Hepatocyte (in vitro differentiated cells): ENCODE data around the gene FRMD4B. TPM values are rescaled to one million over a fixed set of nuclear protein-coding genes. Genes with fewer than 3 reads are reported as not detected.

Experiments used
- DNase-seq: peaks from one replicate; pipeline ENCODE4 v3.0.0-alpha.2; 2016; ENCODE audit warnings: low spot score
- H2AFZ ChIP-seq: fragments of 200-600 bp; sonication (generic); 2 replicates; pipeline ENCODE4 v1.6.0; 2016; ENCODE audit warnings: antibody characterized with exemption, mild to moderate bottlenecking
- H3K27ac ChIP-seq: fragments of 200-600 bp; sonication (generic); 2 replicates; pipeline ENCODE4 v1.5.1; 2016; ENCODE audit warnings: mild to moderate bottlenecking
- H3K27me3 ChIP-seq: fragments of 200-600 bp; sonication (generic); 2 replicates; pipeline ENCODE4 v1.6.1; 2016
- H3K36me3 ChIP-seq: fragments of 200-600 bp; sonication (generic); replicated peaks from 2 replicates; pipeline ENCODE4 v1.5.1; 2016; ENCODE audit warnings: low read depth; ENCODE audit not compliant: insufficient read depth
- H3K4me1 ChIP-seq: fragments of 200-600 bp; sonication (generic); 2 replicates; pipeline ENCODE4 v1.5.1; 2016; ENCODE audit warnings: mild to moderate bottlenecking, moderate library complexity; ENCODE audit not compliant: insufficient read depth
- H3K4me2 ChIP-seq: fragments of 200-600 bp; sonication (generic); 2 replicates; pipeline ENCODE4 v1.6.0; 2016
- H3K4me3 ChIP-seq: fragments of 200-600 bp; sonication (generic); 2 replicates; pipeline ENCODE4 v1.5.1; 2016; ENCODE audit warnings: mild to moderate bottlenecking
- H3K79me2 ChIP-seq: fragments of 200-600 bp; sonication (generic); 2 replicates; pipeline ENCODE4 v1.6.0; 2017; ENCODE audit warnings: mild to moderate bottlenecking
- H3K9me2 ChIP-seq: fragments of 200-600 bp; sonication (generic); replicated peaks from 2 replicates; pipeline ENCODE4 v1.6.0; 2017; ENCODE audit warnings: mild to moderate bottlenecking; ENCODE audit not compliant: insufficient read depth
- H3K9me3 ChIP-seq: fragments of 200-600 bp; sonication (generic); 2 replicates; pipeline ENCODE4 v1.5.1; 2016; ENCODE audit warnings: low read depth, mild to moderate bottlenecking
- H4K20me1 ChIP-seq: fragments of 200-600 bp; sonication (generic); 2 replicates; pipeline ENCODE4 v1.6.0; 2016; ENCODE audit warnings: mild to moderate bottlenecking; ENCODE audit not compliant: insufficient read depth, poor library complexity, severe bottlenecking
- CTCF ChIP-seq: fragments of 200-600 bp; sonication (generic); IDR thresholded peaks from 2 replicates; pipeline ENCODE4 v1.5.1; 2016; ENCODE audit warnings: antibody characterized with exemption, mild to moderate bottlenecking; ENCODE audit not compliant: poor library complexity
- EZH2 ChIP-seq: fragments of 200-600 bp; sonication (generic); IDR thresholded peaks from 2 replicates; pipeline ENCODE4 v1.6.1; 2016; ENCODE audit warnings: antibody characterized with exemption, mild to moderate bottlenecking, borderline replicate concordance
- EZH2phosphoT487 ChIP-seq: fragments of 200-600 bp; sonication (generic); IDR thresholded peaks from one replicate; pipeline ENCODE4 v1.6.1; 2018; ENCODE audit warnings: antibody characterized with exemption, mild to moderate bottlenecking, low read depth, moderate library complexity; ENCODE audit not compliant: unreplicated experiment, severe bottlenecking
- WGBS: methylation state at CpG from one replicate; pipeline ENCODE4 v1.1.6; 2016; ENCODE audit warnings: low lambda C conversion rate; ENCODE audit errors: missing lambda C conversion rate; 5-methylcytosine and 5-hydroxymethylcytosine counted together
- polyA plus RNA-seq: library from polyadenylated mRNA; unstranded; fragments of >200 nt; fragmentation: Nextera tagmentation; extraction: Ambion mirVana; gene quantifications from 2 replicates; pipeline ENCODE4 v1.2.1, GENCODE V29; 2016
- total RNA-seq: library from RNA; depleted of rRNA; stranded (reverse); fragments of >200 nt; gene quantifications from 2 replicates; pipeline ENCODE4 v1.2.3, GENCODE V29; 2014

FRMD4B gene
- total and polyA plus RNA-seq, 2 experiments from 2014 or later = 10.8 to 28.1 TPM

GRCh38 chr3:69343875-69344274 lies 42.0 kb downstream of the FRMD4B start:
- Histone ChIP-seq H2AFZ (no peak overlapping the region), H3K4me1 (no peaks in the 10 kb centered on the region), H3K27ac (no peak overlapping the region), H3K9me3 (no peaks in the 10 kb centered on the region), H3K36me3 (no peaks in the 10 kb centered on the region), H3K4me2 (no peak overlapping the region), H3K4me3 (no peak overlapping the region), H3K27me3 (no peaks in the 10 kb centered on the region), H3K9me2 (no peaks in the 10 kb centered on the region), H4K20me1 (no peaks in the 10 kb centered on the region), H3K79me2 (no peaks in the 10 kb centered on the region)
- DNase-seq = no peak
- WGBS = 65% methylated on average over 4 of the region's 4 CpGs
- TF ChIP-seq EZH2phosphoT487 (no peak), CTCF (no peak), EZH2 (no peak)

- no peaks in the 10 kb centered on the region for H3K9me2 ChIP-seq
- H3K27ac ChIP-seq = no peak overlapping the region
- H4K20me1 ChIP-seq = no peaks in the 10 kb centered on the region
- no peaks in the 10 kb centered on the region for H3K4me1 ChIP-seq
- no peak overlapping the region for H3K4me2 ChIP-seq
- H3K36me3 ChIP-seq = no peaks in the 10 kb centered on the region
- no peaks in the 10 kb centered on the region for H3K9me3 ChIP-seq
- no peaks in the 10 kb centered on the region for H3K79me2 ChIP-seq
- no peak for DNase-seq
- H2AFZ ChIP-seq = no peak overlapping the region
- TF ChIP-seq CTCF (no peak), EZH2phosphoT487 (no peak), EZH2 (no peak)
- H3K4me3 ChIP-seq = no peak overlapping the region
- no peaks in the 10 kb centered on the region for H3K27me3 ChIP-seq
Measured at GRCh38 chr3:69342074-69342473, 43.8 kb downstream of the FRMD4B start.

- H3K27ac ChIP-seq = no peak overlapping the region
- no peaks in the 10 kb centered on the region for H4K20me1 ChIP-seq
- no peak overlapping the region for H2AFZ ChIP-seq
- H3K9me2 ChIP-seq = no peaks in the 10 kb centered on the region
- H3K79me2 ChIP-seq = no peaks in the 10 kb centered on the region
- no peak overlapping the region for H3K4me3 ChIP-seq
- H3K36me3 ChIP-seq = no peaks in the 10 kb centered on the region
- H3K4me2 ChIP-seq = no peak overlapping the region
- no peaks in the 10 kb centered on the region for H3K9me3 ChIP-seq
- no peaks in the 10 kb centered on the region for H3K4me1 ChIP-seq
- no peak for DNase-seq
- H3K27me3 ChIP-seq = no peaks in the 10 kb centered on the region
- 91% methylated on average over 1 of the region's 1 CpG for WGBS
- no peak for TF ChIP-seq CTCF
- no peak for TF ChIP-seq EZH2phosphoT487
- TF ChIP-seq EZH2 = no peak
Measured at GRCh38 chr3:69339760-69340159, 46.1 kb downstream of the FRMD4B start.

GRCh38 chr3:69338911-69339310 lies 47.0 kb downstream of the FRMD4B start:
- no peaks in the 10 kb centered on the region for H3K27me3 ChIP-seq
- no peaks in the 10 kb centered on the region for H3K79me2 ChIP-seq
- no peaks in the 10 kb centered on the region for H3K36me3 ChIP-seq

More at GRCh38 chr3:69338911-69339310, 47.0 kb downstream of the FRMD4B start:
- Histone ChIP-seq H3K4me2 (no peak overlapping the region), H3K4me1 (no peaks in the 10 kb centered on the region), H3K27ac (no peak overlapping the region), H2AFZ (no peak overlapping the region), H3K4me3 (no peak overlapping the region), H3K9me3 (no peaks in the 10 kb centered on the region), H4K20me1 (no peaks in the 10 kb centered on the region), H3K9me2 (no peaks in the 10 kb centered on the region)
- TF ChIP-seq CTCF (no peak), EZH2phosphoT487 (no peak), EZH2 (no peak)
- DNase-seq = no peak
- WGBS = 78% methylated on average over 4 of the region's 4 CpGs
